Hematopoietic multipotent progenitor cell treated with erythropoietin and hydrocortisone succinate and interleukin-3 and kit ligand, for 6 days (in vitro differentiated cells): ENCODE results near the gene PRR12.

Experiments
- DNase-seq: peaks from one replicate; pipeline ENCODE4 v3.0.0-alpha.2; 2015

Gene PRR12

GRCh38 chr19:49651029-49651819 lies 60.2 kb downstream of the PRR12 start:
- DNase-seq: no peak

GRCh38 chr19:49651820-49652550 lies 61.0 kb downstream of the PRR12 start:
- no peak for DNase-seq

- no peak for DNase-seq
These were observed 61.8 kb downstream of the PRR12 start for GRCh38 chr19:49652551-49653465.

- no peak for DNase-seq
These were observed 62.5 kb downstream of the PRR12 start for GRCh38 chr19:49653466-49653806.

- no peak for DNase-seq
These were observed 63.6 kb downstream of the PRR12 start for GRCh38 chr19:49654581-49654980.

- no peak for DNase-seq
These were observed 64.8 kb downstream of the PRR12 start for GRCh38 chr19:49655570-49656455.

- no peak for DNase-seq
These were observed 65.6 kb downstream of the PRR12 start for GRCh38 chr19:49656456-49657109.

GRCh38 chr19:49657493-49658138 lies 66.6 kb downstream of the PRR12 start:
- DNase-seq: no peak

- no peak for DNase-seq
These were observed 67.1 kb downstream of the PRR12 start for GRCh38 chr19:49658139-49658517.

GRCh38 chr19:49658566-49659442 lies 67.8 kb downstream of the PRR12 start:
- no peak for DNase-seq

- DNase-seq: no peak
These were observed 69.5 kb downstream of the PRR12 start for GRCh38 chr19:49660338-49660961.

- no peak for DNase-seq
These were observed 71.0 kb downstream of the PRR12 start for GRCh38 chr19:49662011-49662410.

GRCh38 chr19:49663224-49663623 lies 72.2 kb downstream of the PRR12 start:
- DNase-seq: no peak

GRCh38 chr19:49664171-49665035 lies 73.4 kb downstream of the PRR12 start:
- peak; percentile 92 for DNase-seq

GRCh38 chr19:49665036-49665350 lies 74.0 kb downstream of the PRR12 start:
- DNase-seq: peak; percentile 26

- peak; percentile 99 for DNase-seq
These were observed 74.6 kb downstream of the PRR12 start, which contains the start of the genes BCL2L12 and IRF3 for GRCh38 chr19:49665351-49666119. Gene BCL2L12, plus strand, starts transcription at chr19:49665933. Its CDS starts 760 bp downstream, at chr19:49666693. Gene IRF3, minus strand, starts transcription at chr19:49665857. Its CDS starts 1,019 bp downstream, at chr19:49664838.

- no peak for DNase-seq
These were observed 75.1 kb downstream of the PRR12 start for GRCh38 chr19:49666120-49666444.

- no peak for DNase-seq
These were observed 76.5 kb downstream of the PRR12 start for GRCh38 chr19:49667473-49667872.
